ENCODE measurements around the gene LYRM1. TPM values are rescaled to one million over a fixed set of nuclear protein-coding genes. Genes with fewer than 3 reads are reported as not detected.

The LYRM1 gene
- total and polyA plus RNA-seq, 2 experiments from 2014 or later = 18.7 to 24.8 TPM

DNA sequence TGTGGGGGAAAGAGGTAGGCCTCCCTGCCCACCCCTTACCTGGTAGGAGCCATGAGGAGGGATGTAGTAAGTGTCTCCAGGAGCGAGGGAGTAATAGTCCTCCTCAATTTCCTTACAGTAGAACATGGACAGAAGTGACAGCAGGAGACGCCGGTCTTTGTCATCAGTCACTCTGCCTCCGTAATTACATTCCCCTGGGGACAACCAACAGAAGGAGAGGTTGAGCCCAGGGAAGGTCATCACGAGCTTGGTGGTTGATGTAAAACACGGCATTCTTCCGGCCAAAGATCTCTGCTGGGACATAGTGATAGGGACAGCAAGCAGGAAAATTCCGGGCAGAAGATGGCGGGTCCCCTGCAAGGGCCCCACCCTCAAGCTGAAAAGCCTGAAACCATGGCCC is 47.9 kb downstream of the LYRM1 start (continued):
- TF ChIP-seq, protein P1, sequence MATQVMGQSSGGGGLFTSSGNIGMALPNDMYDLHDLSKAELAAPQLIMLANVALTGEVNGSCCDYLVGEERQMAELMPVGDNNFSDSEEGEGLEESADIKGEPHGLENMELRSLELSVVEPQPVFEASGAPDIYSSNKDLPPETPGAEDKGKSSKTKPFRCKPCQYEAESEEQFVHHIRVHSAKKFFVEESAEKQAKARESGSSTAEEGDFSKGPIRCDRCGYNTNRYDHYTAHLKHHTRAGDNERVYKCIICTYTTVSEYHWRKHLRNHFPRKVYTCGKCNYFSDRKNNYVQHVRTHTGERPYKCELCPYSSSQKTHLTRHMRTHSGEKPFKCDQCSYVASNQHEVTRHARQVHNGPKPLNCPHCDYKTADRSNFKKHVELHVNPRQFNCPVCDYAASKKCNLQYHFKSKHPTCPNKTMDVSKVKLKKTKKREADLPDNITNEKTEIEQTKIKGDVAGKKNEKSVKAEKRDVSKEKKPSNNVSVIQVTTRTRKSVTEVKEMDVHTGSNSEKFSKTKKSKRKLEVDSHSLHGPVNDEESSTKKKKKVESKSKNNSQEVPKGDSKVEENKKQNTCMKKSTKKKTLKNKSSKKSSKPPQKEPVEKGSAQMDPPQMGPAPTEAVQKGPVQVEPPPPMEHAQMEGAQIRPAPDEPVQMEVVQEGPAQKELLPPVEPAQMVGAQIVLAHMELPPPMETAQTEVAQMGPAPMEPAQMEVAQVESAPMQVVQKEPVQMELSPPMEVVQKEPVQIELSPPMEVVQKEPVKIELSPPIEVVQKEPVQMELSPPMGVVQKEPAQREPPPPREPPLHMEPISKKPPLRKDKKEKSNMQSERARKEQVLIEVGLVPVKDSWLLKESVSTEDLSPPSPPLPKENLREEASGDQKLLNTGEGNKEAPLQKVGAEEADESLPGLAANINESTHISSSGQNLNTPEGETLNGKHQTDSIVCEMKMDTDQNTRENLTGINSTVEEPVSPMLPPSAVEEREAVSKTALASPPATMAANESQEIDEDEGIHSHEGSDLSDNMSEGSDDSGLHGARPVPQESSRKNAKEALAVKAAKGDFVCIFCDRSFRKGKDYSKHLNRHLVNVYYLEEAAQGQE (IDR thresholded peaks at IDR 0.05; ENCODE audit: unreplicated experiment) = no peak

DNA sequence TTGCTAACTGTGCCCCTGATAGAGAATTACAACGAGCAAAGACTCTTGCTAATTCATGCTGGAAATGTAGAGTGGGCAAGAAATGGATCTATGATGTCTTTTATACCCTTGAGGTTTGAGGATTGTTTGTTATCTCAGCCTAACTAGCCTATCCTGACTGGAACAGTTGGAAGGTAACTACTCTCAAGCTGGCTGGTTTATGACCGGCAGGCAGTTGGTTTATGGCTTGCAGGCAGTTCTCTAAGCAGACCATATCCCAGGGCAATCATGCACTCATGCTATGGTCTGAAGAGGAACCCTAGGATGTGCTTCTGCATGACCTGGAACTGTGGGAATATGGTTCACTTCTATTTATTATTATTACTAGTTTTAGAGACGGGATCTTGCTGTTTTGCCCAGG is 49.1 kb downstream of the LYRM1 start:
- Mint-ChIP-seq H3K4me3 (no peak overlapping the region), H3K27ac (no peak overlapping the region), H3K9me3 (no peaks in the 10 kb centered on the region; the same call in 2 of the 3 replicates), H3K27me3 (ENCODE audit: insufficient read depth, low read depth, poor library complexity) (peaks cover 7% of the 10 kb centered on the region), H3K36me3 (ENCODE audit: low read depth) (no peaks in the 10 kb centered on the region), H3K4me1 (peaks cover 14% of the 10 kb centered on the region; the same call in 2 of the 3 replicates)
- H3K36me3 ChIP-seq (ENCODE audit: insufficient read depth) = no peaks in the 10 kb centered on the region
- no peaks in the 10 kb centered on the region for H3K79me2 ChIP-seq (replicated peaks; ENCODE audit: insufficient read depth)
- H4K20me1 ChIP-seq (replicated peaks; ENCODE audit: insufficient read depth) = no peaks in the 10 kb centered on the region
- no peak for DNase-seq (ENCODE audit: low spot score)
- no peak for ATAC-seq
- no peaks in the 10 kb centered on the region for H3F3A ChIP-seq (replicated peaks; ENCODE audit: low read depth)
- no peak overlapping the region for H2AFZ ChIP-seq
- no peaks in the 10 kb centered on the region for H3K27me3 ChIP-seq (ENCODE audit: insufficient read depth)
- no peak overlapping the region for H3K4me2 ChIP-seq
- no peak overlapping the region for H3K27ac ChIP-seq (ENCODE audit: low read depth)
- no peaks in the 10 kb centered on the region for H3K9me2 ChIP-seq (ENCODE audit: insufficient read depth)
- peaks cover 8% of the 10 kb centered on the region for H3K4me1 ChIP-seq (ENCODE audit: insufficient read depth)
- H3K4me3 ChIP-seq = no peak overlapping the region
- TF ChIP-seq ZNF114 (CRISPR knock-in tag; IDR thresholded peaks at IDR 0.05) = no peak
- TF ChIP-seq, protein P1 (IDR thresholded peaks at IDR 0.05; ENCODE audit: unreplicated experiment) = no peak
- no peak for TF ChIP-seq CREB1 (CRISPR knock-in tag; IDR thresholded peaks at IDR 0.05; ENCODE audit: low read depth)
- TF ChIP-seq, protein P2, sequence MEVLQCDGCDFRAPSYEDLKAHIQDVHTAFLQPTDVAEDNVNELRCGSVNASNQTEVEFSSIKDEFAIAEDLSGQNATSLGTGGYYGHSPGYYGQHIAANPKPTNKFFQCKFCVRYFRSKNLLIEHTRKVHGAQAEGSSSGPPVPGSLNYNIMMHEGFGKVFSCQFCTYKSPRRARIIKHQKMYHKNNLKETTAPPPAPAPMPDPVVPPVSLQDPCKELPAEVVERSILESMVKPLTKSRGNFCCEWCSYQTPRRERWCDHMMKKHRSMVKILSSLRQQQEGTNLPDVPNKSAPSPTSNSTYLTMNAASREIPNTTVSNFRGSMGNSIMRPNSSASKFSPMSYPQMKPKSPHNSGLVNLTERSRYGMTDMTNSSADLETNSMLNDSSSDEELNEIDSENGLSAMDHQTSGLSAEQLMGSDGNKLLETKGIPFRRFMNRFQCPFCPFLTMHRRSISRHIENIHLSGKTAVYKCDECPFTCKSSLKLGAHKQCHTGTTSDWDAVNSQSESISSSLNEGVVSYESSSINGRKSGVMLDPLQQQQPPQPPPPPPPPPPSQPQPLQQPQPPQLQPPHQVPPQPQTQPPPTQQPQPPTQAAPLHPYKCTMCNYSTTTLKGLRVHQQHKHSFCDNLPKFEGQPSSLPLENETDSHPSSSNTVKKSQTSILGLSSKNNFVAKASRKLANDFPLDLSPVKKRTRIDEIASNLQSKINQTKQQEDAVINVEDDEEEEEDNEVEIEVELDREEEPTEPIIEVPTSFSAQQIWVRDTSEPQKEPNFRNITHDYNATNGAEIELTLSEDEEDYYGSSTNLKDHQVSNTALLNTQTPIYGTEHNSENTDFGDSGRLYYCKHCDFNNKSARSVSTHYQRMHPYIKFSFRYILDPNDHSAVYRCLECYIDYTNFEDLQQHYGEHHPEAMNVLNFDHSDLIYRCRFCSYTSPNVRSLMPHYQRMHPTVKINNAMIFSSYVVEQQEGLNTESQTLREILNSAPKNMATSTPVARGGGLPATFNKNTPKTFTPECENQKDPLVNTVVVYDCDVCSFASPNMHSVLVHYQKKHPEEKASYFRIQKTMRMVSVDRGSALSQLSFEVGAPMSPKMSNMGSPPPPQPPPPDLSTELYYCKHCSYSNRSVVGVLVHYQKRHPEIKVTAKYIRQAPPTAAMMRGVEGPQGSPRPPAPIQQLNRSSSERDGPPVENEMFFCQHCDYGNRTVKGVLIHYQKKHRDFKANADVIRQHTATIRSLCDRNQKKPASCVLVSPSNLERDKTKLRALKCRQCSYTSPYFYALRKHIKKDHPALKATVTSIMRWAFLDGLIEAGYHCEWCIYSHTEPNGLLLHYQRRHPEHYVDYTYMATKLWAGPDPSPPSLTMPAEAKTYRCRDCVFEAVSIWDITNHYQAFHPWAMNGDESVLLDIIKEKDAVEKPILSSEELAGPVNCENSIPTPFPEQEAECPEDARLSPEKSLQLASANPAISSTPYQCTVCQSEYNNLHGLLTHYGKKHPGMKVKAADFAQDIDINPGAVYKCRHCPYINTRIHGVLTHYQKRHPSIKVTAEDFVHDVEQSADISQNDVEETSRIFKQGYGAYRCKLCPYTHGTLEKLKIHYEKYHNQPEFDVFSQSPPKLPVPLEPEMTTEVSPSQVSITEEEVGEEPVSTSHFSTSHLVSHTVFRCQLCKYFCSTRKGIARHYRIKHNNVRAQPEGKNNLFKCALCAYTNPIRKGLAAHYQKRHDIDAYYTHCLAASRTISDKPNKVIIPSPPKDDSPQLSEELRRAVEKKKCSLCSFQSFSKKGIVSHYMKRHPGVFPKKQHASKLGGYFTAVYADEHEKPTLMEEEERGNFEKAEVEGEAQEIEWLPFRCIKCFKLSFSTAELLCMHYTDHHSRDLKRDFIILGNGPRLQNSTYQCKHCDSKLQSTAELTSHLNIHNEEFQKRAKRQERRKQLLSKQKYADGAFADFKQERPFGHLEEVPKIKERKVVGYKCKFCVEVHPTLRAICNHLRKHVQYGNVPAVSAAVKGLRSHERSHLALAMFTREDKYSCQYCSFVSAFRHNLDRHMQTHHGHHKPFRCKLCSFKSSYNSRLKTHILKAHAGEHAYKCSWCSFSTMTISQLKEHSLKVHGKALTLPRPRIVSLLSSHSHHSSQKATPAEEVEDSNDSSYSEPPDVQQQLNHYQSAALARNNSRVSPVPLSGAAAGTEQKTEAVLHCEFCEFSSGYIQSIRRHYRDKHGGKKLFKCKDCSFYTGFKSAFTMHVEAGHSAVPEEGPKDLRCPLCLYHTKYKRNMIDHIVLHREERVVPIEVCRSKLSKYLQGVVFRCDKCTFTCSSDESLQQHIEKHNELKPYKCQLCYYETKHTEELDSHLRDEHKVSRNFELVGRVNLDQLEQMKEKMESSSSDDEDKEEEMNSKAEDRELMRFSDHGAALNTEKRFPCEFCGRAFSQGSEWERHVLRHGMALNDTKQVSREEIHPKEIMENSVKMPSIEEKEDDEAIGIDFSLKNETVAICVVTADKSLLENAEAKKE (CRISPR knock-in tag; IDR thresholded peaks at IDR 0.05) = no peak
- no peak for TF ChIP-seq ZNF331 (CRISPR knock-in tag; IDR thresholded peaks at IDR 0.05; ENCODE audit: low read depth)
- TF ChIP-seq EZH2phosphoT487 (IDR thresholded peaks at IDR 0.05; ENCODE audit: unreplicated experiment) = no peak
- TF ChIP-seq JUNB (IDR thresholded peaks at IDR 0.05; ENCODE audit: unreplicated experiment) = no peak
- TF ChIP-seq NANOG (IDR thresholded peaks at IDR 0.05; ENCODE audit: borderline replicate concordance) = no peak
- no peak for TF ChIP-seq STAT1 (IDR thresholded peaks at IDR 0.05; ENCODE audit: unreplicated experiment)
- TF ChIP-seq, protein P3, sequence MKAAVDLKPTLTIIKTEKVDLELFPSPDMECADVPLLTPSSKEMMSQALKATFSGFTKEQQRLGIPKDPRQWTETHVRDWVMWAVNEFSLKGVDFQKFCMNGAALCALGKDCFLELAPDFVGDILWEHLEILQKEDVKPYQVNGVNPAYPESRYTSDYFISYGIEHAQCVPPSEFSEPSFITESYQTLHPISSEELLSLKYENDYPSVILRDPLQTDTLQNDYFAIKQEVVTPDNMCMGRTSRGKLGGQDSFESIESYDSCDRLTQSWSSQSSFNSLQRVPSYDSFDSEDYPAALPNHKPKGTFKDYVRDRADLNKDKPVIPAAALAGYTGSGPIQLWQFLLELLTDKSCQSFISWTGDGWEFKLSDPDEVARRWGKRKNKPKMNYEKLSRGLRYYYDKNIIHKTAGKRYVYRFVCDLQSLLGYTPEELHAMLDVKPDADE (IDR thresholded peaks at IDR 0.05) = no peak
- TF ChIP-seq POLR2AphosphoS5 (IDR thresholded peaks at IDR 0.05; ENCODE audit: low read depth) = no peak
- no peak for TF ChIP-seq EZH2 (IDR thresholded peaks at IDR 0.05; ENCODE audit: low read depth, unreplicated experiment)
